ENCODE measurements around the gene GPD2.

DNA sequence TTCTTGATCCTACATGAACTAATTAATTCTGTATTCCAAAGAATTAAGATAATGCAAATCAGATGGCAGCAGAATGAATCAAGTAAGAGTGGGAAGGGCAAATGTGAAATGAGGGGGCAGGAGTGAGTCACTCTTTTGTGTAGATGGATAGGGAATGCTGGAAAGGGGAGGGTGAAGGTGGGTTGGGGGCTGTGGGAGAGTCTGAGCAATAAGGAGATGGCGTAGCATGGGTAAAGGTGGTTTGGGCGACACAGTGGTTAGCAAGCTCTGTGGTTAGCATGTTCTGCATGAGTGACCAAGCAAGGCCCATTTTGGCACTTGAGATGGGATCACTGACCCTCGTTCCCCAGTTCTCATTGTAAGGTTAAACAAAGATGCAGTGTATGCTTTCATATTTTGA is 20.4 kb downstream of the GPD2 start:
- TF ChIP-seq, protein P1, sequence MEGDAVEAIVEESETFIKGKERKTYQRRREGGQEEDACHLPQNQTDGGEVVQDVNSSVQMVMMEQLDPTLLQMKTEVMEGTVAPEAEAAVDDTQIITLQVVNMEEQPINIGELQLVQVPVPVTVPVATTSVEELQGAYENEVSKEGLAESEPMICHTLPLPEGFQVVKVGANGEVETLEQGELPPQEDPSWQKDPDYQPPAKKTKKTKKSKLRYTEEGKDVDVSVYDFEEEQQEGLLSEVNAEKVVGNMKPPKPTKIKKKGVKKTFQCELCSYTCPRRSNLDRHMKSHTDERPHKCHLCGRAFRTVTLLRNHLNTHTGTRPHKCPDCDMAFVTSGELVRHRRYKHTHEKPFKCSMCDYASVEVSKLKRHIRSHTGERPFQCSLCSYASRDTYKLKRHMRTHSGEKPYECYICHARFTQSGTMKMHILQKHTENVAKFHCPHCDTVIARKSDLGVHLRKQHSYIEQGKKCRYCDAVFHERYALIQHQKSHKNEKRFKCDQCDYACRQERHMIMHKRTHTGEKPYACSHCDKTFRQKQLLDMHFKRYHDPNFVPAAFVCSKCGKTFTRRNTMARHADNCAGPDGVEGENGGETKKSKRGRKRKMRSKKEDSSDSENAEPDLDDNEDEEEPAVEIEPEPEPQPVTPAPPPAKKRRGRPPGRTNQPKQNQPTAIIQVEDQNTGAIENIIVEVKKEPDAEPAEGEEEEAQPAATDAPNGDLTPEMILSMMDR (conservative IDR thresholded peaks at IDR 0.05; ENCODE audit: low read length): no peak
- TF ChIP-seq EZH2phosphoT487 (IDR thresholded peaks at IDR 0.05; ENCODE audit: borderline replicate concordance): no peak
